Prostate gland (tissue), 2 donors: ENCODE measurements around the gene KCNG3.

Experiments used
- POLR2A ChIP-seq: fragments of 450-650 bp; IDR thresholded peaks from one replicate; pipeline ENCODE4 v1.6.1; 2016; ENCODE audit warnings: antibody characterized with exemption, mild to moderate bottlenecking
- POLR2AphosphoS5 ChIP-seq: sonication (generic); formaldehyde crosslinking; IDR thresholded peaks from one replicate; pipeline ENCODE4 v1.6.1; 2017; ENCODE audit warnings: antibody characterized with exemption
- TF ChIP-seq, protein P1 (sequence below), 4 experiments: fragments of 200-600 bp in 2 of 4; fragments of 450-650 bp in 2 of 4; sonication (generic) in 2 of 4; IDR thresholded peaks; 1 replicate in 3 of 4; 2 replicates in 1 of 4; pipeline ENCODE4 v1.5.1; 2016 to 2019; ENCODE audit warnings: antibody characterized with exemption in 4 of 4, mild to moderate bottlenecking in 2 of 4, moderate library complexity in 2 of 4

DNA sequence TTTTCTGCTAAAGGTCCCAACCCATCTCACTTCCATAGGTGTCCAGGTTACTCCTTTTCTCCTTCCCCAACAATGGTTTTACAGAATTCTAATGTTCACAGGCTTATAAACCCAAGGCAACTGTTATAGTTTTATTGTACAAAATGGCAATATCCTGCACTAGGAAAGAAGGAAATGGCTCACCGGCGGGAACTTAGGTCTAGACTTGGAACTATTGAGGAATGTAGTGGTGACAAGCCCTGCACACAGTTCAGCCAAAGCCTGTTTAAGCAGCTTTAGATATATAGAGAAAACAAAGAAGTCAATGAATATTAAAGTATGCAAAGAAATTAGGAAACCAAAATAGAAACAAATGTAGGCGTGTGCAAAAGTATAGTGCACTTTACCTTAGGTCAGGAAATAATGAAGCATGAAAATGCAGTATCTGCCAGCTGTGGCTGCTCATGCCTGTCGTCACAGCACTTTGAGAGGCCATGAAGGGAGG, 22.7 kb upstream of the KCNG3 start:
- TF ChIP-seq, protein P1, sequence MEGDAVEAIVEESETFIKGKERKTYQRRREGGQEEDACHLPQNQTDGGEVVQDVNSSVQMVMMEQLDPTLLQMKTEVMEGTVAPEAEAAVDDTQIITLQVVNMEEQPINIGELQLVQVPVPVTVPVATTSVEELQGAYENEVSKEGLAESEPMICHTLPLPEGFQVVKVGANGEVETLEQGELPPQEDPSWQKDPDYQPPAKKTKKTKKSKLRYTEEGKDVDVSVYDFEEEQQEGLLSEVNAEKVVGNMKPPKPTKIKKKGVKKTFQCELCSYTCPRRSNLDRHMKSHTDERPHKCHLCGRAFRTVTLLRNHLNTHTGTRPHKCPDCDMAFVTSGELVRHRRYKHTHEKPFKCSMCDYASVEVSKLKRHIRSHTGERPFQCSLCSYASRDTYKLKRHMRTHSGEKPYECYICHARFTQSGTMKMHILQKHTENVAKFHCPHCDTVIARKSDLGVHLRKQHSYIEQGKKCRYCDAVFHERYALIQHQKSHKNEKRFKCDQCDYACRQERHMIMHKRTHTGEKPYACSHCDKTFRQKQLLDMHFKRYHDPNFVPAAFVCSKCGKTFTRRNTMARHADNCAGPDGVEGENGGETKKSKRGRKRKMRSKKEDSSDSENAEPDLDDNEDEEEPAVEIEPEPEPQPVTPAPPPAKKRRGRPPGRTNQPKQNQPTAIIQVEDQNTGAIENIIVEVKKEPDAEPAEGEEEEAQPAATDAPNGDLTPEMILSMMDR (IDR thresholded peaks at IDR 0.05), result no peak
- TF ChIP-seq POLR2A, result no peak
- TF ChIP-seq POLR2AphosphoS5, result no peak
